ENCODE measurements around the gene ACRV1.
"Not testable (repeated sequence)": the region's sequence is repeated elsewhere in the genome, so short reads cannot be mapped to it uniquely, and the experiment has no call there.

Gene ACRV1

DNA sequence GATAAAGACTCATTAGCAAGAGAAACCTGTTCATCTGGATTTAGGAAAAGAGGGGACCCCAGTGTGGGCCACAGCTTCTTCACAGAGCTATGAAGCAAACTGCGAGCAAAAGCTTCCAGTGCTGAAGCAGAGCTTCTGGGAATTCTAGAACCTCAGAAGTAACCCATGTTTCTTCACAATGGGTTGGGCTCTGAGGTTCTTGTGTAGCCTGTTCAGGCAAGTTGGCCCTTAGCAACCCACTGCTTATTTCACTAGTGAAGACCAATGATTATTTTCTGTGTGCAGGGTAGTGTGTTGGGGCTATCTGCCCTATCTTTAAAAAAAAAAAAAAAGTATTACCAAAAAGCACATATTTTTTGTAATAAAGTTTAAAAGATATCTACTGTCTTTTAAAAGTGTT lies at the start of gene ACRV1:
ACRV1 (minus strand) TSS at position 101 of the 400 bp plus-strand sequence; CDS start at position 34, 67 bp downstream.
- DNase-seq (ENCODE audit: low read depth): no peak

DNA sequence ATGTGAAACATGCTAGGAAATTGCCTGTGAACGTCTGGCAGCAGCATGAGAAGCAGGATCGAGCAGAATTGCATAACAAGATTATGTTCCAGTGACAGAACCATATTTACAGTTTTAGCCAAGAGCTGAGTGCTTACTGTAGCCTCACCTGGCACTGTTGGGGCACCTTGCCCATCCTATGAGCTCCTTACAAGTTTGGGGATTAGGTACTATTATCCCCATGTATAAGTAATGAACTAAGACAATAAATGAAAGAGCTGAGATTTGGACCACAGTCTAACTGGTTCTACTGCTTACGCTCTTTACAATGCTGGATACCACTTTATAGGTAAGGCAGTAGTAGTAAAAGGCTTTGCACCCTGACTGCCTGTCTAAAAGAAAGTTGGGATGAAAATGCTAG lies 48.3 kb upstream of the ACRV1 start:
- DNase-seq (ENCODE audit: low read depth): no peak

- DNase-seq (ENCODE audit: low read depth): peak; percentile 2
These were observed 43.5 kb upstream of the ACRV1 start for GRCh38 chr11:125724125-125724524.

DNA sequence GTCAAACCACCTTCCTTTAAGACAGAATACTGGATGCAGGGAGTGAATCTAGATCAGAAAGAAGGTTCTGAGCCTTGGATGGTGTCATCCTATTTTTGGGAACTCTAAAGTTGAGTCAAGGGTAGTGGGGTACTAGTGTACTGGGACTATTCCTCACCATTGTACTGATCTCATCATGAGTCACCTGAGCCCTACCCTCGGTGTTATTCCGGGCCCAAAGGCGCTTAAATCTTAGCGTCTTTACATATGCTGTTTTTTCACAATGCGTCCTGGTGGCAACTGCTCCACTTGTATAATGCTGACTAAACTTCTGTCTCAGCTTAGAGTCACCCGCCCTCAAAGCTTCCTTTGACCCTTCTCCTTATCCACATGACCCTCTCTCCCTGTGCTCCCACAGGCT lies 40.1 kb upstream of the ACRV1 start:
- no peak for DNase-seq (ENCODE audit: low read depth)

DNA sequence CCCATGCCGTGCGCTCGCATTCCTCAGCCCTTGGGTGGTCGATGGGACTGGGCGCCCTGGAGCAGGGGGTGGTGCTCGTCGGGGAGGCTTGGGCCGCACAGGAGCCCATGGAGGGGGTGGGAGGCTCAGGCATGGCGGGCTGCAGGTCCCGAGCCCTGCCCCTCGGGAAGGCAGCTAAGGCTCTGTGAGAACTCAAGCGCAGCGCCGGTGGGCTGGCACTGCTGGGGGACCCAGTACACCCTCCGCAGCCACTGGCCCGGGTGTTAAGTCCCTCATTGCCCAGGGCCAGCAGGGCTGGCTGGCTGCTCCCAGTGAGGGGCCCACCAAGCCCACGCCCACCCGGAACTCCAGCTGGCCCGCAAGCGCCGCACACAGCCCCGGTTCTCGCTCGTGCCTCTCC lies 24.0 kb upstream of the ACRV1 start:
- not testable (repeated sequence) for DNase-seq (ENCODE audit: low read depth)

DNA sequence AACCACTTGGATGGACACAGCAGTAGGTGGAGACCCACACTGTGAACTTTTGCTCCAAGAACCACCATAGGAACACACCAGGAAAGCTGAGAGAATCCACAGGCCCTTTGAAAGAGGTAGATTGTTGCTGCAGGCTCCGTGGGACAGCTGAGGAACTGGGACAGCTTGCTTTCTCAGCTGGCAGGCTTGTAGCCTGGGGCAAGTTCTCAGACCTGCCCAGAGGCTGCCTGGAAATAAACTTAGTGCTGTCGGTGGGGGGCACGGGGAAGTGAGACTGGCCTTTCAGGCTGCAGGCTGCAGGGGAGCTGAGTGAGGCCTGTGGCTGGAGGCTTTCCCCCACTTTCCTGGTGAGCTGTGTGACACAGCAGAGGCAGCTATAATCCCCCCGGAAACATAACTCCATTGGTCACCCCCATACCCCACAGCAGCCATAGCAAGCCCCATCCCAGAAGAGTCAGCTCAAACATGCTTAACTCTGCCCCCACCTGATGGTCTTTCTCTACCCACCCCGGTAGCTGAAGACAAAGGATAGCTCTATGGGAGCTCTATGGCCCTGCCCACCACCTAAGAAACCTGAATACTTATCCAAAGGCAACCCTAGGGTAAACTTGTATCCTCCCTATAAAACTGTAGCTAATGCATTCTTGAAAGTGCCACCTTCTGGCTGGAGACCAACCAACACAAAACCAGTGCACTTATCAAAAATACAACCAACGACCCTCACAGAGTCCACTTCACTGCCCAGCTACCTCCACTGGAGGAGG lies 21.4 kb upstream of the ACRV1 start:
- DNase-seq (ENCODE audit: low read depth): no peak

GRCh38 chr11:125701018-125701610 lies 20.5 kb upstream of the ACRV1 start:
- no peak for DNase-seq (ENCODE audit: low read depth)

DNA sequence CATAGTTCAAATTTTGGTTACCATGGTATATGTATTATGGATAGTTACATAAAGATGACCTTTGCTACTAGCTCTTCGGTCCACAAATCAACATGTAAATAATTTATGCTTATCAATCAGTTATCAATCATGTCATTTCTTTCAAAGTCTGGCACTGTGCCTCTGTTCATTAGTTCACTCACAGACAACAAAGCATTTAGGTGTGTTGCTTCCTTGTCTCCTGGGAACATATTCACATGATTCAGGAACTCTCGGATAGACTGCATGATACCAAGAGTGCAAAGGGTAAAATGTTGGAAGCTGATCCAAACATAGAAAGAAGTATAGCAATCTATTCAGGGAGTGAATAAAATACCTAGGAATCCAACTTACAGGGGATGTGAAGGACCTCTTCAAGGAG lies 14.3 kb upstream of the ACRV1 start:
- DNase-seq (ENCODE audit: low read depth): no peak

- DNase-seq (ENCODE audit: low read depth): no peak
These were observed 12.2 kb upstream of the ACRV1 start for GRCh38 chr11:125692887-125693286.

DNA sequence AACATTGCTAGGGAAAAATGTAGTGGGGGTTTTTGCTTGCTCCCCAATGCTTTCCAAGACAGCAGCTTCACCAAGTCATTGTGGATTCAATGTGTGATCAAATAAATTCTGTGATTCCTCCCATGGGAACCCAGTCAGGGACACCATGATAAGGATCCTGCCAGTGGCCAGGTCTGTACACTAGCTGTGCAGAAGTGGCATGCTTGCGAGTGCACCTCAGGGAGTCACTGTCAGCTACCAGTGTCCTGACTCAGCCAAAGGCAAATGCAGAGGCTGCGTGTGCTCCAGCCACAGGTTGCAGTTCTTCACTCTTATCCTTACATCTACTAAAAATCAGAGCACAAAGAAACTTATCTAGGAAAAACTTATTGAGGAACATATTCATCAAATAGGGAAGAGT lies 9.4 kb upstream of the ACRV1 start:
- no peak for DNase-seq (ENCODE audit: low read depth)

DNA sequence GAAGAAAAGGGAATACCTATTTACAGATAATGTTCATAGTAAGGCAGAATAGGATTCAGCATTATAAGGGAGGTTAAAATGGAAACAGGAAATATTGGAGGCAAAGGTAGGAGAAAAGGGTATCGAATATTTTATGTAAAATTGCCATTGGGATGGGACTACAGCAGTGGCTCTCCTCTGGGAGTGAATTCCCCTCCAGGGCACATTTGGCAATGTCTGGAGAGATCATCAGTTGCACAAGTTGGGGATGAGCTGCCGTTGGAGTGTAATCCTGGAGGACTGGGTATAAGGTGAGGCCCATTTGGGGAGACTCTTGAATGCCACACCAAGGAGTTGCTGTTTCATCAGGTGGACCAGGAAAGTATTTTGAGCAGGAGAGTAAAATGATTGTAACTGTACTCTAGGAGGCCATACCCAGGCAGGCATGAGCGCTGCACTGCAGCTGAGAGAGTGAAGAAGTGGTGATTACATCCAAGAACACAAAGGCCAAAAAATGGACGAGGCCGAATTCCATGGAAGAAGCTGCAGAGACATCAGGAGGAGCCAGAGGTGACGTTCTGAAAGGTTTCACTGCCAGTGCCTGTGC lies 8.7 kb upstream of the ACRV1 start:
- DNase-seq (ENCODE audit: low read depth): no peak

DNA sequence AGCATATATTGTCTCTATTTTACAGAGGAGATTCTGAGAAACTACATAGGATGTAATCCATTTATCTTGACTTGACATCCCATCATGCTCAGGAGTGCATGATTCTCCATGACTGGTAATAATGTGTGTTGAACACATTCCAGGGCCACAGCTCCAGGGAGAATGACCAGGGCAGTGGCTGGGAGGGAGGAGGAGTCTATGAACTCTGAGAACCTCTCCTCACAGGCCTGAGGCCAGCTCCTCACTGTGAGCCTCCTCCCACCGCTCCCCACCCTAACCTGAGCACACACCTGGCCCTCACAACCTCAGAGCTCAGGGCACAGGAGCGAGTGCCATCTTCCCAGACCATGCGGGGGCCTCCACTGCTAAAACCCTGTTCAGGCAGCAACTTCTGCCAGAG lies 8.0 kb upstream of the ACRV1 start:
- no peak for DNase-seq (ENCODE audit: low read depth)

DNA sequence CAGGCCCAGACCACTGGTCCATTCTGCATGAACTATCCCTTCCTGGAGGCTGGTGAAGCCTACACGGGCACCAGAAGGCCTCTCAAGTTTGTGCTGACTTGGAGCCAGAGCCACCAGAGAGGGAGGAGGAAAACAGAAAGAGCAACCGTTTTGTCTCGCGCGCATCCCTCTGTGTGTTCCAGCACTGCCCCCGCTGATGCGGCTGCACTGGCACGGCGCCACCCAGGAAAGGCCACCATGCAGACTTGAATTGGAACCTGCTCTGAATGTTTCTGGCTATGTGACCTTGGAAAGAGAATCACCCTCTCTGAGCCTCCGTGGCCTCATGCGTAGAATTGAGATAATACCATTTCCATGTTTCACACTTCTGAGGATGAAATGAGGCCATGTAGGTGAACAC lies 7.4 kb upstream of the ACRV1 start:
- no peak for DNase-seq (ENCODE audit: low read depth)

GRCh38 chr11:125685228-125685627 lies 4.6 kb upstream of the ACRV1 start:
- DNase-seq (ENCODE audit: low read depth): no peak

DNA sequence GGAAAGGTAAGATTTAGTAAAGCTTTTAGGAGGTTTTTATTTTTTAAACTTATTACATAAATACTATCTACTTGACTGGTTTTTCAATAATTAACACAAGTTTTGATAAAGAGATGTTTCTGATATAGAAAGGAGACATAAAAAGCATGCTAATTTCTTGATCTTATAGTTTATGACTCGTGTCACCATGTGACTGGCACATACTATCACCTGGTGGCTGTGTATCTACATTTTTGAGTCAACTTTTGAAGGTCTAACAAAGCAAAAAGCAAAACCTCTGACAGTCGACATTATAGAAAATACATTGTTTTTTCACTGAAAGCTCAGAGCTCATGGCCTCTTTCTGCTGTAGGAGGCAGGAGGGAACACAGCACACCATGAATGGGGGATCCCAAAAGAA lies 810 bp downstream of the ACRV1 start:
- no peak for DNase-seq (ENCODE audit: low read depth)

- DNase-seq (ENCODE audit: low read depth): no peak
These were observed 1.2 kb downstream of the ACRV1 start for GRCh38 chr11:125679397-125679796.

GRCh38 chr11:125675196-125675595 lies 5.5 kb downstream of the ACRV1 start:
- DNase-seq (ENCODE audit: low read depth): no peak

GRCh38 chr11:125674210-125674609 lies 6.4 kb downstream of the ACRV1 start:
- DNase-seq (ENCODE audit: low read depth): no peak

DNA sequence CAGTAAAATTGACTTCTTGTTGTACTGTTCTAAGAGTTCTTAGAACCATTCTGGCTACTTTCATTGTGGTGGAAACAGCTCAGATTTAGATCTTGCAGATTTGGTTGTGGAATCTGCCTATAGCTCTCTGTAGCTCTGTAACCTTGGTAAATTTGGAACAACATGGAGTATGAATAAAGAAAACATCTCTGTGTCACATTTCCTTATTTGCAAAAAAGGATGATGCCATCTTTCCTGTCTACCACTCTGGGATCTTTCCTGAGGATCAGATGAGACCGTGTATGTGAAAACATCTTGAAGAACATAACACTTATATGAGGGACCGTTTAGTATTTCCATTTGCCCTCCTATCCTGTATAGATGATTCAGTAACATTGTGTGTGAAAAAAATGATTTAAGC lies 9.1 kb downstream of the ACRV1 start:
- DNase-seq (ENCODE audit: low read depth): no peak

DNA sequence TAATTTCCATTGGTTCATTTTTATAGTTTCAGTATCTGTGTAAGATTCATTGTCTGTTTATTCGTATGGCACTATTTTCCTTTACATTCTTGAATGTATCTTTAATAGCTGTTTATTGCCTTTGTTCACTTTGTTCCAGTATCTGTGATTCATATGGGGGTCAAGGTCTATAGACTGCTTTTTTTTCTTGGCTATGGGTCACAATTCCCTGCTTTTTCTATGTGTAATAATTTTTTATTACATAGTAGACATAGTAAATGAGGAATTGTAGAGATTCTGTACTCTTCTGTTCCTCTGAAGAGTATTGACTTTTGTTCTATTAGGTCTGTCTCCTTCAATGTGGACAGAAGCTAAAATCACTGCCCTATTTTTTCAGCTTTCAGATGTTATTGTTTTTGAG lies 10.5 kb downstream of the ACRV1 start:
- no peak for DNase-seq (ENCODE audit: low read depth)

GRCh38 chr11:125667151-125667550 lies 13.5 kb downstream of the ACRV1 start:
- no peak for DNase-seq (ENCODE audit: low read depth)

- no peak for DNase-seq (ENCODE audit: low read depth)
These were observed 16.7 kb downstream of the ACRV1 start for GRCh38 chr11:125663910-125664309.

GRCh38 chr11:125662689-125663088 lies 18.0 kb downstream of the ACRV1 start:
- DNase-seq (ENCODE audit: low read depth): no peak

All from stromal cell of bone marrow (primary cell).